Type B pancreatic cell (in vitro differentiated cells): ENCODE results near the gene MACROH2A2. TPM values are rescaled to one million over a fixed set of nuclear protein-coding genes. Genes with fewer than 3 reads are reported as not detected.
"Not testable (repeated sequence)": the region's sequence is repeated elsewhere in the genome, so short reads cannot be mapped to it uniquely, and the experiment has no call there.

ENCODE experiments used
- DNase-seq: peaks from one replicate; pipeline ENCODE4 v3.0.0; 2021; ENCODE audit warnings: mixed read lengths; ENCODE audit not compliant: unreplicated experiment; ENCODE audit errors: extremely low spot score
- H3K27ac Mint-ChIP-seq: 2 replicates; pipeline ENCODE4 v1.8.0; 2021; ENCODE audit warnings: mild to moderate bottlenecking, mixed read lengths
- H3K27me3 Mint-ChIP-seq: 2 replicates; pipeline ENCODE4 v1.8.0; 2021; ENCODE audit warnings: mixed read lengths
- H3K36me3 Mint-ChIP-seq: 2 replicates; pipeline ENCODE4 v1.8.0; 2021; ENCODE audit warnings: mixed read lengths
- H3K4me1 Mint-ChIP-seq: one replicate; pipeline ENCODE4 v1.8.0; 2021; ENCODE audit warnings: mixed read lengths; ENCODE audit not compliant: unreplicated experiment
- H3K4me3 Mint-ChIP-seq: 2 replicates; pipeline ENCODE4 v1.8.0; 2021; ENCODE audit warnings: mild to moderate bottlenecking, mixed read lengths
- H3K9me3 Mint-ChIP-seq: 2 replicates; pipeline ENCODE4 v1.8.0; 2021; ENCODE audit warnings: mixed read lengths
- CTCF ChIP-seq: fragments of 200-600 bp; sonication (generic); conservative IDR thresholded peaks from 2 replicates; pipeline ENCODE4 v1.5.0; 2021; ENCODE audit warnings: antibody characterized with exemption, mild to moderate bottlenecking
- total RNA-seq: library from RNA; stranded (reverse); gene quantifications from 2 replicates; pipeline ENCODE4 v1.2.1, GENCODE V29; 2021; ENCODE audit warnings: low replicate concordance

The MACROH2A2 gene
- total RNA-seq, 1 donor from 2014 or later, result 117 TPM

DNA sequence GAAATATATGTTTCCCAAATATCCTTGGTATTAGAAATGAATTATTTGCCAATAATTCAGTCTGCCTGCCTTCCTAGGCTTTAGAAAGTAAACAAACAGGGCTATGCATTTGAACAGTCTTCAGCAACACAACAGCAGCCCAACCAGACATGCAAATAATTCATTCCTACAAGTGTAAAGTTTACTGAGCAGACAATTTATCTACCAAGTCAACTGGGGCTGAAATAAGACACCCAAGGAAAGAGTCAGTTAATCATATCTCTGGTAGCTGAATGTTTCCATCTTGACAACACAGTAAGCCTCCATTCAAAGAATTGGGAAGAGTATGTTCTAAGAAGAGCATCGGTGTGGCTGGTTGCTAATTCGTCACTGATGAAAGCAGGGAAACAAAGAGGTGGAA lies 41.6 kb downstream of the MACROH2A2 start:
- peaks cover 3% of the 10 kb centered on the region for H3K4me1 Mint-ChIP-seq
- no peak for TF ChIP-seq CTCF
- peaks cover 57% of the 10 kb centered on the region for H3K36me3 Mint-ChIP-seq
- H3K27ac Mint-ChIP-seq, result no peak overlapping the region
- no peak for DNase-seq
- H3K4me3 Mint-ChIP-seq, result no peak overlapping the region
- no peaks in the 10 kb centered on the region for H3K27me3 Mint-ChIP-seq
- H3K9me3 Mint-ChIP-seq, result no peaks in the 10 kb centered on the region

GRCh38 chr10:70096016-70096704 lies 43.5 kb downstream of the MACROH2A2 start:
- TF ChIP-seq CTCF, result no peak
- no peak overlapping the region for H3K4me3 Mint-ChIP-seq
- no peaks in the 10 kb centered on the region for H3K27me3 Mint-ChIP-seq
- no peak for DNase-seq
- no peak overlapping the region for H3K27ac Mint-ChIP-seq
- no peaks in the 10 kb centered on the region for H3K9me3 Mint-ChIP-seq
- H3K4me1 Mint-ChIP-seq, result peaks cover 3% of the 10 kb centered on the region
- H3K36me3 Mint-ChIP-seq, result peaks cover 59% of the 10 kb centered on the region

- Mint-ChIP-seq H3K27me3 (no peaks in the 10 kb centered on the region), H3K27ac (no peak overlapping the region)
- TF ChIP-seq CTCF, result no peak
Measured at GRCh38 chr10:70096705-70097420, 44.2 kb downstream of the MACROH2A2 start.

DNA sequence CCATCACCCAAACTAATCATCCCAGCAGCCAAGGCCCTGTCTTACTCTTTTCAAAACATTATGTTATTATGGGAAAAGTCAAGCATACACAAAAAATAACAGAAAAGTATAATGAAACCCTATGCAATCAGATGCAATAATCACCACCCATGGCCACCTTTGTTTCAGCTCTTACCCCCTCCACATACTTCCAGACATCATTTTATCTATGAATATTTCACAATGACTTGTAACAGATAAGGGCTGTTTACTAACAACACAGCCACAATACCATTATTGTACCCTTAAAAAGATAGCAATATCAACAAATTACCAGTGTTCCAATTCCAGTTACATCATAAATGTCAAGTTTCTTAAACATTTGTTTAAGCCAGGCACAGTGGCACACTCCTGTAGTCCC lies 44.8 kb downstream of the MACROH2A2 start:
- H3K36me3 Mint-ChIP-seq, result peaks cover 67% of the 10 kb centered on the region
- H3K27ac Mint-ChIP-seq, result no peak overlapping the region
- H3K9me3 Mint-ChIP-seq, result no peaks in the 10 kb centered on the region
- H3K4me1 Mint-ChIP-seq, result peaks cover 3% of the 10 kb centered on the region
- H3K4me3 Mint-ChIP-seq, result no peak overlapping the region
- no peak for DNase-seq
- H3K27me3 Mint-ChIP-seq, result no peaks in the 10 kb centered on the region
- no peak for TF ChIP-seq CTCF

More at GRCh38 chr10:70096705-70097420, 44.2 kb downstream of the MACROH2A2 start:
- H3K4me1 Mint-ChIP-seq, result peaks cover 3% of the 10 kb centered on the region
- no peak overlapping the region for H3K4me3 Mint-ChIP-seq
- DNase-seq, result no peak
- H3K9me3 Mint-ChIP-seq, result no peaks in the 10 kb centered on the region
- peaks cover 66% of the 10 kb centered on the region for H3K36me3 Mint-ChIP-seq

DNA sequence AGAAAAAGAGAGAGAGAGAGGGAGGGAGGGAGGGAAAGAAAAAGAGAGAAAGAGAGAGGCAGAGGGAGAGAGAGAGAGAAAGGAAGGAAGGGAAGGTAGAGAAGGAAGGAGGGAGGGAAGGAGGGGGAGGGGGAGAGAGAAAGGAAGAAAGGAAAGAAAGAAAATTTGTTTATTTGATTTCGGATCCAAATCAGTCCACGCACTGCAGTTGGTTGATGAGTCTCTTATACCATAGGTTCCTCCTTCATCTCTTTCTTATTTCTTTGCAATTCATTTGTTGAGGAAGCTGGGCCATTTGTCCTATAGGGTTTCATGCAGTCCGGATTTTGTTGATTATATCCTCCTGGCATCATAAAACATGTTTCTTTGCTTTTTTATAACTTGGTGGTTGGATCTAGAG lies 45.6 kb downstream of the MACROH2A2 start:
- Mint-ChIP-seq H3K4me1 (peaks cover 3% of the 10 kb centered on the region), H3K4me3 (no peak overlapping the region), H3K36me3 (peaks cover 69% of the 10 kb centered on the region), H3K9me3 (no peaks in the 10 kb centered on the region), H3K27me3 (no peaks in the 10 kb centered on the region), H3K27ac (no peak overlapping the region)
- TF ChIP-seq CTCF, result no peak
- DNase-seq, result no peak

DNA sequence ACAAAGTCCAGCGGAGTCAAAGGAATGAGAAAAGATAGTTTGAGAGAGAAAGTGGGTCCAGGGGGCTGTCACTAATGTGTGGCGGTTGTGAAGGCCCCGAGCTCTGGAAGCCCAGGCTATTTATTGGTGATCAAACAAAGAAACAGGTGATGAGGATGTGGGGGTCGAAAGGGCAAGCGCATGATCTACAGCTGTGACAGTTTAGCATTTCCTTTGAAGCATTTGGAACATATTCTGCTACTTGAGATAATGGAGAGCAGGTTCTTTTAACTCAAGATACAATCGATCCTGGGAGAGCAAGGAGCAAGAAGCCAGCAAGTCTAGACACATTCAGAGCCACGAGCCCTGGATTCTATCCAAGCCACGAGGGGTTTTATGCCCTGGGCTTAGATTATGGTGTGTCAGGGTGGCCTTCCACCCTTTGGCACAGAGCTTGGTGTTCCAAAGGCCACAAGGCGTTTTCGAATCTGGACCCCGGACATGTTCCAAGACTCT lies 48.5 kb downstream of the MACROH2A2 start:
- Mint-ChIP-seq H3K4me1 (peaks cover 15% of the 10 kb centered on the region), H3K36me3 (peaks cover 67% of the 10 kb centered on the region)
- H3K27ac Mint-ChIP-seq, H3K9me3 Mint-ChIP-seq, H3K27me3 Mint-ChIP-seq, DNase-seq, H3K4me3 Mint-ChIP-seq: not testable (repeated sequence)
